Gastroesophageal sphincter (tissue), 3 donors: Measurements from ENCODE around the gene SLC7A8.

Experiments used
- CTCF ChIP-seq, 4 experiments: fragments of 200-600 bp in 2 of 4; fragments of 450-650 bp in 2 of 4; sonication (generic) in 1 of 4; IDR thresholded peaks; one replicate each; pipeline ENCODE4 v1.5.1; 2017 to 2019; ENCODE audit warnings: antibody characterized with exemption in 4 of 4, mild to moderate bottlenecking in 2 of 4, moderate library complexity in 2 of 4
- EP300 ChIP-seq: sonication (generic); formaldehyde crosslinking; IDR thresholded peaks from one replicate; pipeline ENCODE4 v1.6.1; 2017; ENCODE audit warnings: antibody characterized with exemption, mild to moderate bottlenecking
- POLR2A ChIP-seq, 2 donors: fragments of 450-650 bp; IDR thresholded peaks; one replicate each; pipeline ENCODE4 v1.6.1; 2017; ENCODE audit warnings: antibody characterized with exemption in 2 of 2, mild to moderate bottlenecking in 2 of 2, moderate library complexity in 1 of 2
- POLR2AphosphoS5 ChIP-seq: sonication (generic); formaldehyde crosslinking; IDR thresholded peaks from one replicate; pipeline ENCODE4 v1.6.1; 2017; ENCODE audit warnings: antibody characterized with exemption

GRCh38 chr14:23093104-23093503 lies 90.4 kb downstream of the SLC7A8 start:
- no peak for TF ChIP-seq POLR2AphosphoS5
- no peak for TF ChIP-seq POLR2A (IDR thresholded peaks at IDR 0.05)
- no peak for TF ChIP-seq CTCF (IDR thresholded peaks at IDR 0.05)
- no peak for TF ChIP-seq EP300
